ENCODE measurements around the gene KRTAP15-1. TPM values are rescaled to one million over a fixed set of nuclear protein-coding genes. Genes with fewer than 3 reads are reported as not detected.

The KRTAP15-1 gene, protein sequence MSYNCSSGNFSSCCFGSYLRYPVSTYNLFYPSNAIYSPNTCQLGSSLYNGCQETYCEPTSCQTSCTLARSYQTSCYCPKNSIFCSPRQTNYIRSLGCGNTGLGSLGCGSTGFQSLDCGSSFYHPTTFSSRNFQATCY
- total RNA-seq, result not detected in 2 replicates

DNA sequence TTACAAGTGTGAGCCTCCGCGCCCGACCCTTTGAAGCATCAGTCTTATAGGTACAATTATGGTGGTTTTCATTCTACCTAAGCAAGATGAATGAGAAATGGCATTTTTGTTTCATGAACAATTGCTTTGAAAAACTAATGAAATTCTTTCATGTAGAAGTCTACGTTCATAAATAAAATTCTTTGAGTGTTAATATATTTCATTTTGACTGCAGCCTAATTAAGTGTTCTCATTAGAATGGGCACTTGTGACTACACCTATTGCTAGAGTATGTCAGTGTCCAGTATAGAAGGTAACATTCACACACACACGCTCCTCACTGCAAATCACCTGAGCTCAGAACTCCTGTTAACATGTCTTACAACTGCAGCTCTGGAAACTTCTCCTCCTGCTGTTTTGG is at the start of gene KRTAP15-1:
Gene KRTAP15-1 (plus strand): TSS at position 301 of the 400 bp plus-strand sequence. CDS start 53 bp downstream, at position 354.

DNA sequence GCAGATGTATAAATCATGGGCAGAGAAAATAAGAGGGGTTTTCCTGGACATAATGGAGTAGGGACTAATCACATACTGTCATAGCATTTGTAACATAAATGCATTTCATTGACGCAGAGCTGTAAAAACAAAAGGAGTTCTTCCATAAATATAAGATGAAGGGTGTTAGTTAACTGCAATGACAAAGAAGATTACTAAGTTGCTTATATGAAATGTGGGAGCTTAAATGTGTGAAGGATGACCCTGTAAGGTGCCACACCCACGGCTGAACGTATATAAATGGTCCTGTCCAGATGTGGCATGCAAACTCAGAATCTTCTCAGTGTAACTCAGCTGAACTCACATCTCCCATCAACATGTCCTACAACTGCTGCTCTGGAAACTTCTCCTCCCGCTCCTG is 44.3 kb upstream of the KRTAP15-1 start, which contains the start of gene KRTAP13-1:
Gene KRTAP13-1 (plus strand): TSS at position 301 of the 400 bp plus-strand sequence. CDS start 56 bp downstream, at position 357.

DNA sequence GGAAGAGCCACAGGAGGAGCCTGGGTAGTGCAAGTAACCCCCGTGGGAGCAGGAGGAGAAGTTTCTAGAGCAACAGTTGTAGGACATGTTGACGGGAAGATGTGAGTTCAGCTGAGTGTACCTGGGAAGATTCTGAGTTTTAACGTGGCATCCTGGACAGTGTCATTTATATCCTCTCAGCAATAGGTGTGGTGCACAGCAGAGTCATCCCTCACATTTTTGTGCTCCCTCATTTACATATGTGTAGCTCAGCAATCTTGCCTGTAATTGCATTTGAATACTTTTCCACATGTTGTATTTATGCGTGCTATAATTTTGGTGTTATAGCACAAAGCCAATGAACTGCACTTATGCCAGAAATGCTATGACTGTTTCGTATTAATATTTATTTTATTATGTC is 14.2 kb upstream of the KRTAP15-1 start, which contains the start of gene KRTAP13-3:
Gene KRTAP13-3 (minus strand): TSS at position 101 of the 400 bp plus-strand sequence. CDS start 14 bp downstream, at position 87.

DNA sequence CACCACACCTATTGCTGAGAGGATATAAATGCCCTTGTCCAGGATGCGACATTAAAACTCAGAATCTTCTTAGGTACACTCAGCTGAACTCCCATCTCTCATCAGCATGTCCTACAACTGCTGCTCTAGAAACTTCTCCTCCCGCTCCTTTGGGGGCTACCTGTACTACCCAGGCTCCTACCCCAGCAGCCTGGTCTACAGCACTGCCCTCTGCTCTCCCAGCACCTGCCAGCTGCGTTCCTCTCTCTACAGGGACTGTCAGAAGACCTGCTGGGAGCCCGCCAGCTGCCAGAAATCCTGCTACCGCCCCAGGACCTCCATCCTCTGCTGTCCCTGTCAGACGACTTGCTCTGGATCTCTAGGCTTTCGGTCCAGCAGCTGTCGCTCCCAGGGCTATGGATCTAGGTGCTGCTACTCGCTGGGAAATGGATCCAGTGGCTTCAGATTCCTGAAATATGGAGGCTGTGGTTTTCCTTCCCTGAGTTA is 9.9 kb upstream of the KRTAP15-1 start, which contains the start of gene KRTAP13-4:
Gene KRTAP13-4 (plus strand): TSS at position 51 of the 486 bp plus-strand sequence. CDS start 56 bp downstream, at position 107.

DNA sequence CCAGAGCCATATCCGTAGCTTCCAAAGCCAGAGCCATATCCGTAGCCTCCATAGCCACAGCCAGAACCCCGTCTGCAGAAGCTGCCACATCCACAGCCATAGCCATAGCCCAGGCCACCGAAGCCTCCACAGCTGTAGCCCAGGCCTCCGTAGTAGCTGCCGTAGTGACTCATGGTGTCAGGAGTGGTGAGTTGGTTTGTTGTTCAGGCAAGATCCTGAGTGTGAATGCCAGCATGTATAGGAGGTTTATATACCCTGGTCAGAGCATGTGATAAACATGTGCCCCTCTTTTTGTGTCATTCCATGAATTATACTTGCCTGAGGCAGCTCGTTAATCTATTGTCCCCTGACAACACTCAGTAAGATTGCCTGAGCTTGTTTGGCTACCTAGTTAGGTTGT is 40.1 kb downstream of the KRTAP15-1 start, which contains the start of gene KRTAP19-1:
Gene KRTAP19-1 (minus strand): TSS at position 223 of the 400 bp plus-strand sequence. CDS start 50 bp downstream, at position 173.

DNA sequence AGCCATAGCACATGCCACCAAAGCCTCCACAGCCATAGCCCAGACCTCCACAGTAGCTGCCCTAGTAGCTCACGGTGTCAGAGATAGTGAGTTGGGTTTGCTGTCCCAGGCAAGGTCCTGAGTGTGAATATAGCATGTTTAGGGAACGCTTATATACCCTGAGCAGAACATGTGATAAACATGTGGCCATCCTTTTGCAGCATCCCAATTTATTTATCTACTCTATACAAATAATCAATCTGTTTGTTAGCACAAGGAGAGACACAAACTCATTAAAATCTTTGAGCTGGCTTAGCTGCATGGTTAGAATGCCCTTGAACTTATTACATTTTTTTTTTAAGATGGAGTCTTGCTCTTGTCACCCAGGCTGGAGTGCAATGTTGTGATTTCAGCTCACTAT is 47.3 kb downstream of the KRTAP15-1 start, which contains the start of gene KRTAP19-2:
Gene KRTAP19-2 (minus strand): TSS at position 101 of the 400 bp plus-strand sequence. CDS start 88 bp downstream, at position 13.

Other genes with a start within 250 kb of the KRTAP15-1 start
- gene CLDN8, start 224.2 kb upstream of the KRTAP15-1 start, total RNA-seq, result not detected in 2 replicates
- not detected in 2 replicates for gene KRTAP24-1, start 157.3 kb upstream of the KRTAP15-1 start, total RNA-seq
- gene KRTAP25-1, start 150.8 kb upstream of the KRTAP15-1 start, total RNA-seq, result not detected in 2 replicates
- gene KRTAP26-1, start 120.0 kb upstream of the KRTAP15-1 start, total RNA-seq, result not detected in 2 replicates
- not detected in 2 replicates for gene KRTAP27-1, start 102.6 kb upstream of the KRTAP15-1 start, total RNA-seq
- not detected in 2 replicates for gene KRTAP23-1, start 91.7 kb upstream of the KRTAP15-1 start, total RNA-seq
- gene KRTAP13-2, start 68.0 kb upstream of the KRTAP15-1 start, total RNA-seq, result not detected in 2 replicates
- not detected in 2 replicates for gene KRTAP13-1, start 44.2 kb upstream of the KRTAP15-1 start, total RNA-seq
- not detected in 2 replicates for gene KRTAP13-3, start 14.3 kb upstream of the KRTAP15-1 start, total RNA-seq
- not detected in 2 replicates for gene KRTAP13-4, start 10.1 kb upstream of the KRTAP15-1 start, total RNA-seq
- not detected in 2 replicates for gene KRTAP19-1, start 40.1 kb downstream of the KRTAP15-1 start, total RNA-seq
- not detected in 2 replicates for gene KRTAP19-2, start 47.2 kb downstream of the KRTAP15-1 start, total RNA-seq
- gene KRTAP19-3, start 51.7 kb downstream of the KRTAP15-1 start, total RNA-seq, result not detected in 2 replicates
- not detected in 2 replicates for gene KRTAP19-4, start 56.9 kb downstream of the KRTAP15-1 start, total RNA-seq
- gene KRTAP19-5, start 61.9 kb downstream of the KRTAP15-1 start, total RNA-seq, result not detected in 2 replicates
- gene KRTAP19-6, start 101.6 kb downstream of the KRTAP15-1 start, total RNA-seq, result not detected in 2 replicates
- gene KRTAP19-7, start 121.0 kb downstream of the KRTAP15-1 start, total RNA-seq, result not detected in 2 replicates
- not detected in 2 replicates for gene KRTAP22-2, start 150.1 kb downstream of the KRTAP15-1 start, total RNA-seq
- gene KRTAP6-3, start 152.2 kb downstream of the KRTAP15-1 start, total RNA-seq, result not detected in 2 replicates
- gene KRTAP6-2, start 158.6 kb downstream of the KRTAP15-1 start, total RNA-seq, result not detected in 2 replicates
- not detected in 2 replicates for gene KRTAP22-1, start 160.8 kb downstream of the KRTAP15-1 start, total RNA-seq
- not detected in 2 replicates for gene KRTAP6-1, start 173.7 kb downstream of the KRTAP15-1 start, total RNA-seq
- gene KRTAP20-1, start 176.2 kb downstream of the KRTAP15-1 start, total RNA-seq, result not detected in 2 replicates
- gene KRTAP20-4, start 180.4 kb downstream of the KRTAP15-1 start, total RNA-seq, result not detected in 2 replicates
- gene KRTAP20-2, start 194.9 kb downstream of the KRTAP15-1 start, total RNA-seq, result not detected in 2 replicates
- not detected in 2 replicates for gene KRTAP20-3, start 202.6 kb downstream of the KRTAP15-1 start, total RNA-seq